Fibroblast of pulmonary artery (primary cell): ENCODE results near the gene RAB43.
A peak's percentile ranks its signal among the peaks of the same experiment; 100 is the strongest.

ENCODE experiments used
- DNase-seq: peaks from one replicate; pipeline ENCODE4 v3.0.0-alpha.2; 2010; ENCODE audit warnings: low read depth
- H3K4me3 ChIP-seq: replicated peaks from 2 replicates; pipeline ENCODE4 v1.5.1; 2011; ENCODE audit warnings: low read depth, mild to moderate bottlenecking, control low read depth, low read length, moderate library complexity
- CTCF ChIP-seq: IDR thresholded peaks from 2 replicates; pipeline ENCODE4 v1.5.1; 2011; ENCODE audit warnings: mild to moderate bottlenecking, control low read depth, low read length, inconsistent platforms; ENCODE audit errors: missing control alignments

Gene RAB43

GRCh38 chr3:129120254-129121004 lies 1.2 kb downstream of the RAB43 start:
- peak; percentile 33 for TF ChIP-seq CTCF
- DNase-seq: peak; percentile 94

GRCh38 chr3:129119365-129120100 lies 2.1 kb downstream of the RAB43 start:
- no peak for DNase-seq
- TF ChIP-seq CTCF: no peak
- peak overlapping the region; percentile 84 for H3K4me3 ChIP-seq

More at GRCh38 chr3:129120254-129121004, 1.2 kb downstream of the RAB43 start:
- H3K4me3 ChIP-seq: peak overlapping the region; percentile 84

GRCh38 chr3:129118745-129119144 lies 2.9 kb downstream of the RAB43 start:
- no peak for TF ChIP-seq CTCF
- no peak overlapping the region for H3K4me3 ChIP-seq

GRCh38 chr3:129117134-129117533 lies 4.5 kb downstream of the RAB43 start:
- TF ChIP-seq CTCF: no peak
- H3K4me3 ChIP-seq: no peak overlapping the region
- DNase-seq: no peak

More at GRCh38 chr3:129118745-129119144, 2.9 kb downstream of the RAB43 start:
- no peak for DNase-seq

GRCh38 chr3:129116482-129116946 lies 5.1 kb downstream of the RAB43 start:
- TF ChIP-seq CTCF: no peak
- no peak overlapping the region for H3K4me3 ChIP-seq
- DNase-seq: no peak

GRCh38 chr3:129114455-129114854 lies 7.1 kb downstream of the RAB43 start:
- no peak for TF ChIP-seq CTCF
- DNase-seq: no peak
- H3K4me3 ChIP-seq: no peak overlapping the region
